ENCODE measurements around the gene PGLYRP2. TPM values are rescaled to one million over a fixed set of nuclear protein-coding genes. Genes with fewer than 3 reads are reported as not detected.

PGLYRP2 gene
- total and polyA plus RNA-seq, 2 of the 13 experiments (the other 11 are each of a cell fraction or from before 2014, with no cell fraction given), result 0.04 to 1.0 TPM

DNA sequence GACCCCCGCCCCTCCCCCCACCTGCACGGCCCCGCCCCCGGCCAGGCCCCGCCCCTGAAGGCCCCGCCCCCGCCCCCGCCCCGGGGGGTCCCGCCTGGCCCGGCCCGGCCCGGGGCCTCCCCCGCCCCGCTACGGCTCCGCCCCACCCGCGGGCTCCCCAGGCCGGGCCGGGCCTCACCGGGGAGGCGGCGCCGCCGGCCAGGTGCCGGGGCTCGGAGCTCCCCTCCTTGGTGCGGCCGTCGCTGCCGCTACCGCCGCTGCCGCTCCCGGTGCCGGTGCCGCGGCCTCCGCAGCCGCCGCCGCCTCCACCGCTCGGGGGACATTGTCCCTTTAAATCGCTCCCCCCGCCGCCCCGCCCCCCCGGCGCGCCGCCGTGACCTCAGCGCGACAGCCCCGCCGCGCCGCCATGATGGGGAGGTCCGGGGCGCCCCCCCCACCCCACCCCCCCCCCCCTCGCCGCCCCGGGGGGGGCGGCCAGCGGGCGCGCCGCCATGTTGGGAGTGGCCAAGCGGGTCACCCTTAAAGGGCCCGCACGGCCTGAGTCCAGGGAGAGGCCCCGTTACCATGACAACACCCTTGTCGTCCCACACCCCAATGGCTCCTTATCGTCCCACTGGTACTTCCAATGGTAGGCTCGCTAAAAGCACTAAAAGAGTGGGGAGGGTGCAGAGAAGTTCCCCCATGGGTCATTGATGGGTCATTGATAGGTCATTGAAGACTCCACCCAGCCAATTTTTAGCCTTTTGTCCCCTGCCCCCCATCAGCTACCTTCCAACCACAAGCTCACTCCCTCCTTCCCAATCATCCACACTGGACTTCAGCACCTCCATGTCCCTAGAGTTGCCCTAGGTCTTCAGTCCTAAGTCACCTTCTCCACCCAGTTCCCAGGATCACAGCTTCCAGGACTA, 29.4 kb downstream of the PGLYRP2 start, which contains the start of gene WIZ (continued):
- TF ChIP-seq MAZ (IDR thresholded peaks at IDR 0.05; ENCODE audit: borderline replicate concordance, low read depth, low read length), result peak; percentile 61
- no peak for TF ChIP-seq MAZ (CRISPR knock-in tag; IDR thresholded peaks at IDR 0.05; ENCODE audit: low read depth)
- TF ChIP-seq, protein P1, sequence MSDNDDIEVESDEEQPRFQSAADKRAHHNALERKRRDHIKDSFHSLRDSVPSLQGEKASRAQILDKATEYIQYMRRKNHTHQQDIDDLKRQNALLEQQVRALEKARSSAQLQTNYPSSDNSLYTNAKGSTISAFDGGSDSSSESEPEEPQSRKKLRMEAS (IDR thresholded peaks at IDR 0.05), result 0 out of 2 replicates have a peak, but pooled peaks have one; percentile 48
- TF ChIP-seq NFATC3 (CRISPR knock-in tag; IDR thresholded peaks at IDR 0.05), result no peak
- TF ChIP-seq, protein P2, sequence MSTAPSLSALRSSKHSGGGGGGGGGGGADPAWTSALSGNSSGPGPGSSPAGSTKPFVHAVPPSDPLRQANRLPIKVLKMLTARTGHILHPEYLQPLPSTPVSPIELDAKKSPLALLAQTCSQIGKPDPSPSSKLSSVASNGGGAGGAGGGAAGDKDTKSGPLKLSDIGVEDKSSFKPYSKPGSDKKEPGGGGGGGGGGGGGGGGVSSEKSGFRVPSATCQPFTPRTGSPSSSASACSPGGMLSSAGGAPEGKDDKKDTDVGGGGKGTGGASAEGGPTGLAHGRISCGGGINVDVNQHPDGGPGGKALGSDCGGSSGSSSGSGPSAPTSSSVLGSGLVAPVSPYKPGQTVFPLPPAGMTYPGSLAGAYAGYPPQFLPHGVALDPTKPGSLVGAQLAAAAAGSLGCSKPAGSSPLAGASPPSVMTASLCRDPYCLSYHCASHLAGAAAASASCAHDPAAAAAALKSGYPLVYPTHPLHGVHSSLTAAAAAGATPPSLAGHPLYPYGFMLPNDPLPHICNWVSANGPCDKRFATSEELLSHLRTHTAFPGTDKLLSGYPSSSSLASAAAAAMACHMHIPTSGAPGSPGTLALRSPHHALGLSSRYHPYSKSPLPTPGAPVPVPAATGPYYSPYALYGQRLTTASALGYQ (CRISPR knock-in tag; IDR thresholded peaks at IDR 0.05), result no peak
- no peak for TF ChIP-seq ZNF619 (CRISPR knock-in tag; IDR thresholded peaks at IDR 0.05)
- no peak for TF ChIP-seq TBP (CRISPR knock-in tag; IDR thresholded peaks at IDR 0.05)
- TF ChIP-seq SRF (IDR thresholded peaks at IDR 0.05; ENCODE audit: low read depth, low read length), result peak; percentile 33; the same call in 1 of the 2 replicates
- no peak for TF ChIP-seq TGIF2 (CRISPR knock-in tag; IDR thresholded peaks at IDR 0.05)
- no peak for TF ChIP-seq XBP1 (CRISPR knock-in tag; IDR thresholded peaks at IDR 0.05)
- TF ChIP-seq, protein P3, sequence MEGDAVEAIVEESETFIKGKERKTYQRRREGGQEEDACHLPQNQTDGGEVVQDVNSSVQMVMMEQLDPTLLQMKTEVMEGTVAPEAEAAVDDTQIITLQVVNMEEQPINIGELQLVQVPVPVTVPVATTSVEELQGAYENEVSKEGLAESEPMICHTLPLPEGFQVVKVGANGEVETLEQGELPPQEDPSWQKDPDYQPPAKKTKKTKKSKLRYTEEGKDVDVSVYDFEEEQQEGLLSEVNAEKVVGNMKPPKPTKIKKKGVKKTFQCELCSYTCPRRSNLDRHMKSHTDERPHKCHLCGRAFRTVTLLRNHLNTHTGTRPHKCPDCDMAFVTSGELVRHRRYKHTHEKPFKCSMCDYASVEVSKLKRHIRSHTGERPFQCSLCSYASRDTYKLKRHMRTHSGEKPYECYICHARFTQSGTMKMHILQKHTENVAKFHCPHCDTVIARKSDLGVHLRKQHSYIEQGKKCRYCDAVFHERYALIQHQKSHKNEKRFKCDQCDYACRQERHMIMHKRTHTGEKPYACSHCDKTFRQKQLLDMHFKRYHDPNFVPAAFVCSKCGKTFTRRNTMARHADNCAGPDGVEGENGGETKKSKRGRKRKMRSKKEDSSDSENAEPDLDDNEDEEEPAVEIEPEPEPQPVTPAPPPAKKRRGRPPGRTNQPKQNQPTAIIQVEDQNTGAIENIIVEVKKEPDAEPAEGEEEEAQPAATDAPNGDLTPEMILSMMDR (CRISPR knock-in tag; IDR thresholded peaks at IDR 0.05), result no peak
- TF ChIP-seq ATF7 (IDR thresholded peaks at IDR 0.05), result no peak
- TF ChIP-seq ATF7 (CRISPR knock-in tag; IDR thresholded peaks at IDR 0.05), result no peak
- TF ChIP-seq, protein P4, sequence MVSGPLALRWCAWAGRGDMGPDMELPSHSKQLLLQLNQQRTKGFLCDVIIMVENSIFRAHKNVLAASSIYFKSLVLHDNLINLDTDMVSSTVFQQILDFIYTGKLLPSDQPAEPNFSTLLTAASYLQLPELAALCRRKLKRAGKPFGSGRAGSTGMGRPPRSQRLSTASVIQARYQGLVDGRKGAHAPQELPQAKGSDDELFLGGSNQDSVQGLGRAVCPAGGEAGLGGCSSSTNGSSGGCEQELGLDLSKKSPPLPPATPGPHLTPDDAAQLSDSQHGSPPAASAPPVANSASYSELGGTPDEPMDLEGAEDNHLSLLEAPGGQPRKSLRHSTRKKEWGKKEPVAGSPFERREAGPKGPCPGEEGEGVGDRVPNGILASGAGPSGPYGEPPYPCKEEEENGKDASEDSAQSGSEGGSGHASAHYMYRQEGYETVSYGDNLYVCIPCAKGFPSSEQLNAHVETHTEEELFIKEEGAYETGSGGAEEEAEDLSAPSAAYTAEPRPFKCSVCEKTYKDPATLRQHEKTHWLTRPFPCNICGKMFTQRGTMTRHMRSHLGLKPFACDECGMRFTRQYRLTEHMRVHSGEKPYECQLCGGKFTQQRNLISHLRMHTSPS (CRISPR knock-in tag; IDR thresholded peaks at IDR 0.05; ENCODE audit: low read depth), result no peak
- TF ChIP-seq SMARCC2 (IDR thresholded peaks at IDR 0.05), result no peak
- no peak for TF ChIP-seq FOXK1 (CRISPR knock-in tag; IDR thresholded peaks at IDR 0.05; ENCODE audit: borderline replicate concordance, low read depth)
- TF ChIP-seq ZNF558 (CRISPR knock-in tag; IDR thresholded peaks at IDR 0.05; ENCODE audit: borderline replicate concordance), result no peak
- no peak for TF ChIP-seq PHF20 (CRISPR knock-in tag; IDR thresholded peaks at IDR 0.05)
- TF ChIP-seq, protein P5, sequence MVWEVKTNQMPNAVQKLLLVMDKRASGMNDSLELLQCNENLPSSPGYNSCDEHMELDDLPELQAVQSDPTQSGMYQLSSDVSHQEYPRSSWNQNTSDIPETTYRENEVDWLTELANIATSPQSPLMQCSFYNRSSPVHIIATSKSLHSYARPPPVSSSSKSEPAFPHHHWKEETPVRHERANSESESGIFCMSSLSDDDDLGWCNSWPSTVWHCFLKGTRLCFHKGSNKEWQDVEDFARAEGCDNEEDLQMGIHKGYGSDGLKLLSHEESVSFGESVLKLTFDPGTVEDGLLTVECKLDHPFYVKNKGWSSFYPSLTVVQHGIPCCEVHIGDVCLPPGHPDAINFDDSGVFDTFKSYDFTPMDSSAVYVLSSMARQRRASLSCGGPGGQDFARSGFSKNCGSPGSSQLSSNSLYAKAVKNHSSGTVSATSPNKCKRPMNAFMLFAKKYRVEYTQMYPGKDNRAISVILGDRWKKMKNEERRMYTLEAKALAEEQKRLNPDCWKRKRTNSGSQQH (CRISPR knock-in tag; IDR thresholded peaks at IDR 0.05; ENCODE audit: low read depth), result no peak
- TF ChIP-seq TAF15 (IDR thresholded peaks at IDR 0.05; ENCODE audit: low read depth, low read length, poor library complexity, severe bottlenecking), result no peak
- TF ChIP-seq ZNF713 (CRISPR knock-in tag; IDR thresholded peaks at IDR 0.05), result no peak
- TF ChIP-seq ARNTL (CRISPR knock-in tag; IDR thresholded peaks at IDR 0.05), result no peak
- TF ChIP-seq ZNF746 (CRISPR knock-in tag; IDR thresholded peaks at IDR 0.05), result no peak
